Vagina (tissue), 2 donors: ENCODE data around the gene PLCE1.

Experiments used
- POLR2A ChIP-seq, 2 donors: fragments of 450-650 bp; IDR thresholded peaks; one replicate each; pipeline ENCODE4 v1.6.1; 2017; ENCODE audit warnings: antibody characterized with exemption in 2 of 2, mild to moderate bottlenecking in 2 of 2, moderate library complexity in 2 of 2
- POLR2AphosphoS5 ChIP-seq, 2 donors: sonication (generic); formaldehyde crosslinking; IDR thresholded peaks; one replicate each; pipeline ENCODE4 v1.9.0; 2017; ENCODE audit warnings: antibody characterized with exemption in 2 of 2, mild to moderate bottlenecking in 2 of 2, low read depth in 1 of 2; ENCODE audit not compliant: insufficient read depth in 1 of 2
- TF ChIP-seq, protein P1 (sequence below), 3 experiments: fragments of 450-650 bp in 2 of 3; fragments of 200-600 bp in 1 of 3; sonication (generic) in 1 of 3; IDR thresholded peaks; one replicate each; pipeline ENCODE4 v1.5.1; 2017 to 2019; ENCODE audit warnings: antibody characterized with exemption in 3 of 3, mild to moderate bottlenecking in 2 of 3, moderate library complexity in 2 of 3

DNA sequence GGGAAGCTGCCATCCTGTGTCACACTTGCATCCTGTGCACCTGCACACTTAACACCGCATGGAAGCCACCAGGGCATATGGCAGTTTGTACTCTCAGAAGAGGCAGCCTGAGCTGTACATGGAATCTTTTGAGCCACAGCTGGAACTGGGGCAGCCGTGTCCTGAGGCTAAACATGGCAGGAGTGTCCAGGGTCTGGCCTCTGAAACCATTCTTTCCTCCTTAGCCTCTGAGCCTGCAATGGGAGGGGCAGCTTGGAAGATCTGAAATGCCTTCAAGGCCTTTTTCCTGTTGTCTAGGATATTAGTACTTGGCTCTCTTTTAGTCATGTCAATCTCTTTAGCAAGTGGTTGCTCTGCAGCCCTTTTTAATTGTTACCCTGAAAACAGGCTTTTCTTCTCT, 16.4 kb downstream of the PLCE1 start:
- TF ChIP-seq, protein P1, sequence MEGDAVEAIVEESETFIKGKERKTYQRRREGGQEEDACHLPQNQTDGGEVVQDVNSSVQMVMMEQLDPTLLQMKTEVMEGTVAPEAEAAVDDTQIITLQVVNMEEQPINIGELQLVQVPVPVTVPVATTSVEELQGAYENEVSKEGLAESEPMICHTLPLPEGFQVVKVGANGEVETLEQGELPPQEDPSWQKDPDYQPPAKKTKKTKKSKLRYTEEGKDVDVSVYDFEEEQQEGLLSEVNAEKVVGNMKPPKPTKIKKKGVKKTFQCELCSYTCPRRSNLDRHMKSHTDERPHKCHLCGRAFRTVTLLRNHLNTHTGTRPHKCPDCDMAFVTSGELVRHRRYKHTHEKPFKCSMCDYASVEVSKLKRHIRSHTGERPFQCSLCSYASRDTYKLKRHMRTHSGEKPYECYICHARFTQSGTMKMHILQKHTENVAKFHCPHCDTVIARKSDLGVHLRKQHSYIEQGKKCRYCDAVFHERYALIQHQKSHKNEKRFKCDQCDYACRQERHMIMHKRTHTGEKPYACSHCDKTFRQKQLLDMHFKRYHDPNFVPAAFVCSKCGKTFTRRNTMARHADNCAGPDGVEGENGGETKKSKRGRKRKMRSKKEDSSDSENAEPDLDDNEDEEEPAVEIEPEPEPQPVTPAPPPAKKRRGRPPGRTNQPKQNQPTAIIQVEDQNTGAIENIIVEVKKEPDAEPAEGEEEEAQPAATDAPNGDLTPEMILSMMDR (IDR thresholded peaks at IDR 0.05), result no peak
- no peak for TF ChIP-seq POLR2A (IDR thresholded peaks at IDR 0.05)
- no peak for TF ChIP-seq POLR2AphosphoS5 (IDR thresholded peaks at IDR 0.05; ENCODE audit: insufficient read depth in 1 of 2, low read depth in 1 of 2)
